ENCODE results near the gene GSK3B. TPM values are rescaled to one million over a fixed set of nuclear protein-coding genes. Genes with fewer than 3 reads are reported as not detected.

The GSK3B gene
- total and polyA plus RNA-seq, 2 experiments from 2014 or later, result 18.1 to 48.8 TPM

DNA sequence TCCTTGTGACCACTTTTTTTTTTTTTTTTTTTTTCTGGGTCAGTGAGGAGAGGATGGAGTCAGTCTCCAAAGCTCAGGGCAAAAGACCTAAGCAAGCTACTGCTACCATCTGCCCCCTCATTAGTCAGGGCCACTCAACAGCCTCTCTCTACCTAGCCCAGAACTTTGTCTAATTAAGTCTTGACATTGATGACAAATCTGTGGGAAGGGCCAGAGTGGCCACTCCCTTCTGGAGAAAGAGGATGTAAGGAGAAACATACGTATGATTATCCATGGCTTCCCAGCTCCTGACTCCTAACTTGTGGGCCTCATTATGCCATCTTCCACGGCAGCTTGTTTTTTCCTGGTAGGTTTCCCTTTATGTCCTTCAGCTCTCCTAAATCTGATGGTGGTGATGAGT lies 274.4 kb downstream of the GSK3B start:
- Histone ChIP-seq H2AFZ (no peak overlapping the region), H3K27ac (no peak overlapping the region), H3K9me3 (ENCODE audit: low read depth) (no peaks in the 10 kb centered on the region), H3K36me3 (replicated peaks; ENCODE audit: insufficient read depth, low read depth) (no peaks in the 10 kb centered on the region), H3K4me1 (ENCODE audit: insufficient read depth) (no peaks in the 10 kb centered on the region), H4K20me1 (ENCODE audit: insufficient read depth, poor library complexity, severe bottlenecking) (no peaks in the 10 kb centered on the region), H3K9me2 (replicated peaks; ENCODE audit: insufficient read depth) (no peaks in the 10 kb centered on the region), H3K4me2 (no peak overlapping the region), H3K4me3 (no peak overlapping the region), H3K79me2 (no peaks in the 10 kb centered on the region), H3K27me3 (no peaks in the 10 kb centered on the region)
- 80% methylated on average over 2 of the region's 2 CpGs for WGBS (ENCODE audit: low lambda C conversion rate, missing lambda C conversion rate)
- no peak for DNase-seq (ENCODE audit: low spot score)
- no peak for TF ChIP-seq CTCF (IDR thresholded peaks at IDR 0.05; ENCODE audit: poor library complexity)
- TF ChIP-seq EZH2 (IDR thresholded peaks at IDR 0.05; ENCODE audit: borderline replicate concordance), result no peak
- TF ChIP-seq EZH2phosphoT487 (IDR thresholded peaks at IDR 0.05; ENCODE audit: low read depth, severe bottlenecking, unreplicated experiment), result no peak

DNA sequence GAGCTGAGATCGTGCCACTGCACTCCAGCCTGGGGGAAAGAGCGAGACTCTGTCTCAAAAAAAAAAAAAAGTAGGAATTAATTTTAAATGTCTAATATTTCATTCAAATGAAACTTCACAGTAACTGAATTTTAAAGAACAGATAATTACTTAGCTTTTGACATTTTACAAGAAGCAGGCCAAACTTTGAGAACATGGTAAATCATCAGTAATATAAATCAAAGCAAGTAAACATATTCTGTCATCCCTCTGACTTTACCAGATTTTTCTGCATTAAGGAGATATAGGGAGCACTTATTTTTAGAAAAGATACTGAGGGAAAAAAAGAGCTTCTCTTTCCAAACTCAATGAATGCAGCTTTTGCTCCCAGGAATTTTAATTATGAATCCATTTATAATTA lies 275.3 kb downstream of the GSK3B start:
- TF ChIP-seq EZH2 (IDR thresholded peaks at IDR 0.05; ENCODE audit: borderline replicate concordance) (no peak), EZH2phosphoT487 (IDR thresholded peaks at IDR 0.05; ENCODE audit: low read depth, severe bottlenecking, unreplicated experiment) (no peak), CTCF (IDR thresholded peaks at IDR 0.05; ENCODE audit: poor library complexity) (no peak)
- Histone ChIP-seq H3K27me3 (no peaks in the 10 kb centered on the region), H3K27ac (no peak overlapping the region), H3K36me3 (replicated peaks; ENCODE audit: insufficient read depth, low read depth) (no peaks in the 10 kb centered on the region), H3K4me1 (ENCODE audit: insufficient read depth) (no peaks in the 10 kb centered on the region), H3K4me2 (no peak overlapping the region), H3K79me2 (no peaks in the 10 kb centered on the region), H4K20me1 (ENCODE audit: insufficient read depth, poor library complexity, severe bottlenecking) (no peaks in the 10 kb centered on the region), H3K9me2 (replicated peaks; ENCODE audit: insufficient read depth) (no peaks in the 10 kb centered on the region), H3K4me3 (no peak overlapping the region), H3K9me3 (ENCODE audit: low read depth) (no peaks in the 10 kb centered on the region), H2AFZ (no peak overlapping the region)
- 74% methylated on average over 2 of the region's 2 CpGs for WGBS (ENCODE audit: low lambda C conversion rate, missing lambda C conversion rate)
- DNase-seq (ENCODE audit: low spot score), result no peak

- 72% methylated on average over 13 of the region's 13 CpGs for WGBS (ENCODE audit: low lambda C conversion rate, missing lambda C conversion rate)
- no peaks in the 10 kb centered on the region for H3K4me1 ChIP-seq (ENCODE audit: insufficient read depth)
- H3K4me2 ChIP-seq, result no peak overlapping the region
- H3K27ac ChIP-seq, result no peak overlapping the region
- H3K27me3 ChIP-seq, result no peaks in the 10 kb centered on the region
- H3K79me2 ChIP-seq, result no peaks in the 10 kb centered on the region
- no peak overlapping the region for H3K4me3 ChIP-seq
- no peaks in the 10 kb centered on the region for H3K36me3 ChIP-seq (replicated peaks; ENCODE audit: insufficient read depth, low read depth)
- DNase-seq (ENCODE audit: low spot score), result no peak
- no peaks in the 10 kb centered on the region for H3K9me3 ChIP-seq (ENCODE audit: low read depth)
- TF ChIP-seq CTCF (IDR thresholded peaks at IDR 0.05; ENCODE audit: poor library complexity) (no peak), EZH2phosphoT487 (IDR thresholded peaks at IDR 0.05; ENCODE audit: low read depth, severe bottlenecking, unreplicated experiment) (no peak), EZH2 (IDR thresholded peaks at IDR 0.05; ENCODE audit: borderline replicate concordance) (no peak)
- no peaks in the 10 kb centered on the region for H4K20me1 ChIP-seq (ENCODE audit: insufficient read depth, poor library complexity, severe bottlenecking)
- H2AFZ ChIP-seq, result no peak overlapping the region
- no peaks in the 10 kb centered on the region for H3K9me2 ChIP-seq (replicated peaks; ENCODE audit: insufficient read depth)
These were observed 276.5 kb downstream of the GSK3B start for GRCh38 chr3:119817583-119818363.

Data from hepatocyte (in vitro differentiated cells).